ENCODE data around the gene FGD1.

FGD1 gene

GRCh38 chrX:54439960-54440871, 55.8 kb downstream of the FGD1 start, which contains the start of gene TSR2:
Gene TSR2 (plus strand): TSS chrX:54440404. CDS start chrX:54440422, 18 bp downstream.
- peak; percentile 30 for DNase-seq (ENCODE audit: insufficient read length, low spot score)
- peak; percentile 27; the same call in 1 of the 2 replicates for TF ChIP-seq POLR2A (IDR thresholded peaks at IDR 0.05; ENCODE audit: low read depth, low read length)
- no peak for FAIRE-seq

GRCh38 chrX:54435121-54435520, 60.9 kb downstream of the FGD1 start:
- DNase-seq (ENCODE audit: insufficient read length, low spot score) (no peak), FAIRE-seq (no peak)
- TF ChIP-seq POLR2A (IDR thresholded peaks at IDR 0.05; ENCODE audit: low read depth, low read length) = no peak

- no peak for TF ChIP-seq POLR2A (IDR thresholded peaks at IDR 0.05; ENCODE audit: low read depth, low read length)
Observed at GRCh38 chrX:54430519-54430918, 65.5 kb downstream of the FGD1 start.

GRCh38 chrX:54427837-54428424, 68.1 kb downstream of the FGD1 start:
- TF ChIP-seq POLR2A (IDR thresholded peaks at IDR 0.05; ENCODE audit: low read depth, low read length) = no peak
- no peak for DNase-seq (ENCODE audit: insufficient read length, low spot score)
- no peak for FAIRE-seq

More at GRCh38 chrX:54430519-54430918, 65.5 kb downstream of the FGD1 start:
- DNase-seq (ENCODE audit: insufficient read length, low spot score) = no peak
- FAIRE-seq = no peak

GRCh38 chrX:54423161-54423888, 72.7 kb downstream of the FGD1 start:
- TF ChIP-seq POLR2A (IDR thresholded peaks at IDR 0.05; ENCODE audit: low read depth, low read length) = no peak
- DNase-seq (ENCODE audit: insufficient read length, low spot score) (no peak), FAIRE-seq (no peak)

GRCh38 chrX:54422168-54422567, 73.9 kb downstream of the FGD1 start:
- DNase-seq (ENCODE audit: insufficient read length, low spot score) (no peak), FAIRE-seq (no peak)
- no peak for TF ChIP-seq POLR2A (IDR thresholded peaks at IDR 0.05; ENCODE audit: low read depth, low read length)

GRCh38 chrX:54419559-54420302, 76.3 kb downstream of the FGD1 start:
- no peak for TF ChIP-seq POLR2A (IDR thresholded peaks at IDR 0.05; ENCODE audit: low read depth, low read length)
- no peak for DNase-seq (ENCODE audit: insufficient read length, low spot score)
- no peak for FAIRE-seq

GRCh38 chrX:54416965-54417364, 79.1 kb downstream of the FGD1 start:
- no peak for FAIRE-seq
- TF ChIP-seq POLR2A (IDR thresholded peaks at IDR 0.05; ENCODE audit: low read depth, low read length) = no peak
- no peak for DNase-seq (ENCODE audit: insufficient read length, low spot score)

- DNase-seq (ENCODE audit: insufficient read length, low spot score) (no peak), FAIRE-seq (no peak)
- TF ChIP-seq POLR2A (IDR thresholded peaks at IDR 0.05; ENCODE audit: low read depth, low read length) = no peak
Observed at GRCh38 chrX:54415534-54416350, 80.3 kb downstream of the FGD1 start.

- FAIRE-seq (no peak), DNase-seq (ENCODE audit: insufficient read length, low spot score) (no peak)
- no peak for TF ChIP-seq POLR2A (IDR thresholded peaks at IDR 0.05; ENCODE audit: low read depth, low read length)
Observed at GRCh38 chrX:54413753-54414152, 82.3 kb downstream of the FGD1 start.

GRCh38 chrX:54411732-54412131, 84.3 kb downstream of the FGD1 start:
- no peak for FAIRE-seq
- no peak for TF ChIP-seq POLR2A (IDR thresholded peaks at IDR 0.05; ENCODE audit: low read depth, low read length)
- DNase-seq (ENCODE audit: insufficient read length, low spot score) = no peak

- no peak for TF ChIP-seq POLR2A (IDR thresholded peaks at IDR 0.05; ENCODE audit: low read depth, low read length)
- FAIRE-seq = no peak
- DNase-seq (ENCODE audit: insufficient read length, low spot score) = no peak
Observed at GRCh38 chrX:54407266-54407665, 88.8 kb downstream of the FGD1 start.

GRCh38 chrX:54397113-54397512, 98.9 kb downstream of the FGD1 start:
- DNase-seq (ENCODE audit: insufficient read length, low spot score) (no peak), FAIRE-seq (no peak)
- no peak for TF ChIP-seq POLR2A (IDR thresholded peaks at IDR 0.05; ENCODE audit: low read depth, low read length)
